ENCODE data around the gene ATOH8.
"Not testable (repeated sequence)": the region's sequence is repeated elsewhere in the genome, so short reads cannot be mapped to it uniquely, and the experiment has no call there.

Gene ATOH8, protein sequence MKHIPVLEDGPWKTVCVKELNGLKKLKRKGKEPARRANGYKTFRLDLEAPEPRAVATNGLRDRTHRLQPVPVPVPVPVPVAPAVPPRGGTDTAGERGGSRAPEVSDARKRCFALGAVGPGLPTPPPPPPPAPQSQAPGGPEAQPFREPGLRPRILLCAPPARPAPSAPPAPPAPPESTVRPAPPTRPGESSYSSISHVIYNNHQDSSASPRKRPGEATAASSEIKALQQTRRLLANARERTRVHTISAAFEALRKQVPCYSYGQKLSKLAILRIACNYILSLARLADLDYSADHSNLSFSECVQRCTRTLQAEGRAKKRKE
- total RNA-seq = 0 to 0.18 (median 0) reads per million in 4 experiments

DNA sequence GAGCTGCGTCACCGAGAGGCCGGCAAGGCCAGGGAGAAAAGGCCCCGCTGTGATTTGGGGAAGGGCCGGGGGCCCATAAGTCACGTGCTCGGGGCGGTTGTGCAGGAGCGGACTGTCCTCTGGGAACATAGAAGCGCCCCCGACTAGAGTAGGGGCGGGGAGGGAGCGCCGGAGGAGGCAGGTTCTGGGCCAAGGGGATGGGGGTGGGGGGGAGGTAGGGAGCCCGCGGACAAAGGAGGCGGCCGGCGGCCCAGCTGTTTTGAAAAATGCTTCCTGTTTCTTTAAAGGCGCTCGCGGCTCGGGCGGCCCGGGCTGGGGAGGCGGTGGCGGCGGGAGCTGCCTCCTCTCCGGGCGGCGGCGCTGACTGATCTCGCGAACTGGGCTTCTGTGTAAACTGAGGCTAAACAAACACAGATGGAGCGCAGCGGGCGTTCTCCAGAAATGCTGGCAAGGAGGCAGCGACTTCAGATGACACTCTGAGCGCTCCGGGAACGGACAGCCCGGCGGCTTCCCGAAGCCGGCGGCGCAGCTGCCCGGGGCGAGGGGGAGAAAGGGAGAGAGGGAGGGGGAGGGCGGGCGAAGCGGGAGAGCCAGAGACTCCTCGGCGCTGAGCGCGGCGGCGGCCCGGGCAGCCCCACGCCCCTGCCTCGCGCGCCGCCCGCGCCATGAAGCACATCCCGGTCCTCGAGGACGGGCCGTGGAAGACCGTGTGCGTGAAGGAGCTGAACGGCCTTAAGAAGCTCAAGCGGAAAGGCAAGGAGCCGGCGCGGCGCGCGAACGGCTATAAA is at the start of gene ATOH8:
TSS of gene ATOH8 (plus strand) at position 467 of the 788 bp plus-strand sequence. CDS start at position 666, 199 bp downstream.
- DNase-seq = no peak

DNA sequence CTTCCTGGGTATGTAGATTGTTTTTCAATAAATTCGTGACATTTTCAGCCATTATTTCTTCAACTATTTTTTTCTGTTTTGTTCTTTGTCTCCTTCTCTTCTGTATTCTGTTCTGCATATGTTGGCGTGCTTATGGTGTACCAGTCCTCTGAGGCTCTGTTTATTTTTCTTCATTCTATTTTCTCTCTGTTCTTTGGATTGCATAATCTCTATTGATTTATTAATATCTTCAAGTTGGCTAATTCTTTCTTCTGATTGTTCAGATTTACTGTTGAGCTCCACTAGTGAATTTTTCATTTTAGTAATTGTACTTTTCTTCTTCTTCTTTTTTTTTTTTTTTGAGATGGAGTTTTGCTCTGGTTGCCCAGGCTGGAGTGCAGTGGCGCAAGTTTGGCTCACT is 49.8 kb upstream of the ATOH8 start:
- no peak for DNase-seq

DNA sequence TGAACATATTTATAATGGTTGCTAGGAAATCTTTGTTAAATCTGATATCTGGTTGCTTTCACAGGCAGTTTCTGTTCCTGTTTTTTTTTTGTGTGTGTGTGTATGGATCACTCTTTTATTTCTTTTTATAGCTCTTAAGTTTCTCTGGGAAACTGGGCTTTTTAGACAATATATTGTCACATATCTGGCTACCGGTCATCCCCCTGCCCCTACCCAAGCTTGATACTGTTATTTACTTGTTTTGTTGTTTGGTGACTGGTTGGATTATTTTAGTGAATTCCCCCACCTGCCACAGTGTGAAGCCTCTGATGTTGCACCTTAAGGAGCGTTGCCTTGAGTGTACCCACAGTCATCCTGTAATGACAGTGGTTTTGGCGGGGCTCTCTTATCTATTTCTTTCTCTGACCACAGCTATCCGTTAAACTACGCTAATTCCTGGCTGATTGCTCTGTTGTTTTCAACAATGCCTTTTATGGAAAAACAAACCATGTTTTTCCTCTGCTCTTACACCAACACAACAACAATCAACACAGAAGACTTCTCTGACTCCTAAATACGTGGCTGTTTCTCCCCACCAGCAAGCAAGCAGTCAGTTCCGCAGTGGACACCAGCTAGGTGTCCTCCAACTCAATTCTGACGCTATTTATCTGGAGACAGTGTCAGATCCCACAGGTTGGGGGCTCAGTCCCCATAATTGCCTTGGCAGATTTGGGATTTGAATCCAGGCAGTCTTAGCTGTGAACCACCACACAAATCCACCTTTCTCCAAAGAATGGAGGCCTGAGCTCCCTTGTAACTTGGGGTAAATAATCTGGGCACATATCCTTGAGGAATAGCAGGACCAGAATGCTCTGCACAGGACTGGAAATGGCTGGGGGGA is 48.8 kb upstream of the ATOH8 start:
- no peak for DNase-seq

DNA sequence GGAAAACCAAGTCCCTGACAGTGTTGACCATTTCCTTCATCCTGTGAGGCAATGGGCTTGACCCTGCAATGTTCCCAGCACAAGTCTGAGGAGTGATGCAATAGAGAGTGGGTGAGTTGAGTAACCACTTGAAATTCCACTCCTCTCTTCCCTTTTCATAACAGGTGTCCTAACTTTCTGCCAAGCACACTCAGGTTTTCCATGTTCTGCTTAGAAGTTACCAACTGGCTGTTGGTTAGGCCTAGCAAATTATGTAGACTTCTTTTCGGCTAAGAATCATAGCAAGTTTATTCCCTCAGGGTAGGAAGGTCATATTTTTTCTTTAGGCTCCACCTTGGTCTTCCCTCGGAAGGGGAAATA is 48.1 kb upstream of the ATOH8 start:
- no peak for DNase-seq

DNA sequence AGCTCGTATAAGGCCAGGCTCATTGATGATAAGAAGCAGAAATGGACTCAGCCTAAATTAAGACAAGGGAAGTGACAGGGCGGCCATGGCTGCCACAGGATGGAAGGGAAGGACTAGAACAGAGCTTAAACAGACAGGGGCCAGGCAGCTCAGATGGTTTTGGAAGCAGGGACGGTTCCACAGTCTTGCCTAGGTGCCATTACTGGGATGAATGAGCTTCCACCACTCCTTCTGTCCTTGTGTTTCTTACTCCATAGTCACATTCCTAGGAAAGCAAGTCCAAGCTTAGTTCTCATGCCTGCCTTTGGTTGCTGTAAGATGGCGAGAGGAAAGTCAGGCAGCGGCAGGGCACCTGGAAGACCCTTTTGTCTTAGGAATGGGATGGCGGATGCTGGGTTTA is 47.7 kb upstream of the ATOH8 start:
- no peak for DNase-seq

DNA sequence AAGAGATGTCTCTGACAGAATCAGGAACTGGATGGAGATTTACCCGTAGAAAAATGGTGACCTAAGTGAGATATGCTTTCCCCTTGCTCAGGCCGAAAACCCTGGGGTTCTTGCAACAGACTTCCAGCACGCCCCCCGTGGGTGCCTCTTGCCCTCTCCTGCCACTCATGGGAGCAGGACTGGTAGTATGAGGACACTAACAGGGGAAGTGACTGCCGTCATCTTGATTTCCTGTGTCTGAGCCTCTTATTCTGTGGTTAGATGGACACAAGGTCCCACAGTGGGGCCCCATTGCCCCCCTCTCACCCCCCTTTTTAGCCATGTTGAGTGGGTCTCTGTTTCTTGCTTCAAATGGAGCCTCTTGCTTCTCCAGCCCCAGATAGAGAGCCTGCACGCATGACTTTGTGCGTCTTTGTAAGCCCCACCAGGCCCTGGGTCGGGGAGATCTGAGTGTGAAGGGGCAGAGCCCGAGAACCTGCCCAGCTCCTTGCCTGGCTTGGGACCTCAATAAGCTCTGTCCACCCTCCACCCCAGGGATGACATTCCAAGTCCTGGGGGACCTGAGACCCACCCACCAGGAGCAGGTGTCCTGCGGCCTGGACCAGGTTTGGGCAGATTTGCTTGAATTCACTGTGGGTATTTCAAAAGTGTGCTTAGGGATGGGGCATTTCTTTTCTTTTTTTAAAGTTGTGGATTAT is 47.0 kb upstream of the ATOH8 start:
- no peak for DNase-seq

DNA sequence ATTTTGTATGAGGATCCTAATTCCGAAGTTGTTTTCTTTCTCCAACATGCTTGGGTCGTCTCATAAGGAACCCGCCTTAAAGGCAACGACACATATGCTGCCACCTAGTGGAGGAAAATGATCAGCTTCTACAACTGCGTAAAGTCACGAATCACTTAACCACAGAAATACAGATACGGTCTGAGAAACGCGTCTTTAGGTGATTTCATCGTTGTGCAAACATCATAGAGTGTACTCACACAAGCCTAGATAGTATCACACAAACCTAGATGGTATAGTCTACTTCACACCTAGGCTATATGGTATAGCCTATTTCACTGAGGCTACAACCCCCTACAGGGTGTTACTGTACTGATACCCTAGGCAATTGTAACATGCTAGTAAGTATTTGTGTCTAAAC is 46.5 kb upstream of the ATOH8 start:
- peak; percentile 15 for DNase-seq

DNA sequence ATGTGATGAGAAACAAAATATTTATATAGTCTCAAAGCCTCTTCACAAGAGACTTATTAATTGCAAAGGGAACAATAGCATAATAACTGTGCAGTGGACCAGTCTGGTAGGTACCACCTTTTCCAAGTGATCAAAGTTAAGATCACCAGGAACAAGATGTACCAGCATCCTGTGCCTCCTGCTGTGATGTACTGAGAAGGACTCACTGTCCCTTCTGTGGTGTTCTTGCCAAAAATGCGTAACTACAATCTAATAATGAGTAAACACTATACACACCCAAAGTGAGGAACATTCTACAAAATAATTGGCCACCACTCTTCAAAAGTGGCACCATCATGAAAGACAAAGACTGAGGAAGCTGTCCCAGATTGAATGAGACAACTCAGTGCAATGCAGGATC is 45.1 kb upstream of the ATOH8 start:
- DNase-seq = no peak

DNA sequence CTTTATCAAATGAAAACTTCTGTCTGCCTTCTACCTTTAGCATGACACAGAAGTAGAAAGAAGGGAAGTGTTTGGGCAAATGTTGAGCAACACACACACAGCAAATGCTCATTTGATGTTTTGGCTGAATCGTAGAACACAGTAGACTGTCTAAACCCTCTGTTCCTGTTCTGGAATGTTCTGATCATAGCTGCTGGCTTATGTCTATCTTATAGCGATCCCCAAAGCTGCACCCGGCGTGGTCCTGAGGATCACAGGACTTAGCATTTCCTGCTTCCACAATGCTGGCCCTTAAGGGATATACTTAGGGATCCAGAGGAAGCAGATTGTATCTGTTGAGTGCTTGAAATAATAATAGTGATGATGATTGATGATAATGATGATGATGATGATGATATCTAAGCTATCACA is 44.4 kb upstream of the ATOH8 start:
- no peak for DNase-seq

DNA sequence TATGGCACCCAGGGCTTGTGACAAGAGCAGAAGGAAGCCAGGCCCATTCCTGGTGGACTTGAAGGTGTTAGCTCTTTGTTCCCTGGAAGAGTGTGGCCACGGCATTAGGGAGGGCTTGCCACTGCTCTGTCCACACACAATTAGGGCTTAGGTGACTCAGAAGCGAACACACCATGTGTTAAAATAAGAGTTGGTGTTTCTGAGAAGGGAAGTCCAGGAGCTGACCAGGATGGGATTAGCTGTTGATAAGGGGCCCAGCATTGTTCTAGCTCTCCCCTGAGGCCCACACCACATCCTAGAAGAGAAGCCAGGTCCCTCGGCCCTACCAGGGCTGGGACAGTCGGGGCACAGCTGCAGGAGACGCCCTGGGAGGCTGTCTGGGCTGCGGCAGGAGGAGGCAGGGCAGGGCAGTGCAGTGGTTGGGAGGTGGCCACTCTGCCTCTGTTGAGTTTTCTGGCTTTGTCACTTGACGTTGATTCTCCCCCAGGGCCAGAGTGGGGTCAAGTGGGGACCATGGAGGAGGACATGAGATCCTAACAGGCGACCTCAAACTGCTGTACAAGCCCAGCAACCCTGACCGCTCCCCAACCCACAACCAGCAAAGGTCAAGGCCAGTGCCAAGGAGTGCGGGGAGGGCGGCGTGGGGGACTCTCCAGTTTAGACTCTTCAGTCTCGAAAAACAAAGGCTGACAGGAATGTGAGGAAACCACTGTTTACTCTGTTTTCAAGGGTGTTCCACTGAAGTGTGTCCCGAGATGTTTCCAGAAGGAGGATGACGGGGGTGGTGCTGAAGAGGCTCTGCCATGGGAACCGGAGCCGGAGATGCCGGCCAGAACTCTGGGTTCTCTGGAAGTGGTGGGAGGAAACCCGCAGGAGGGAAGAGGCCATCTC is 42.9 kb upstream of the ATOH8 start:
- DNase-seq = no peak

DNA sequence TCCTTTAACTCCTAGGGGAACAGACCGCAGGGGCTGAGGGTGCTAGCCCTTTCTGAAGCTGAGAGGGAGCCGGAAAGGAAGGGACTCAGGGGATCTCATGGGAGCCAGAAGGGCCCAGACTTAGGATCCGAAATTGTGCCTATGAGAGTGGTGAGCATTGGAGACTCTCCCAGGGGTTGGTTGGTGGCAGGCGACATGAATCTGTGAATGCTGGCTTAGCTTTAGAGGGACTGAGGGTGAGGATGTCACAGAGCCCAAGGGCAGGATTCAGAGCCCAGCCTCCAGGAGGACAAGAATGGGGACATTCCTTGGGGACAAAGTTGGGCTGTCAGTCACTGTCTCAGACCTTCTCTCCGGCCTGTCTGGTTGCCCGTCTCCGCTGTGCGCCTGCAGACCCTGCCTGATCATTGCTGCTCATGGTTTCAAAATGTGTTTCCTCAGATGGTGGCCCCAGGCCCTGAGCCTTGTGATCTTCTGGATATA is 42.2 kb upstream of the ATOH8 start:
- DNase-seq = no peak

DNA sequence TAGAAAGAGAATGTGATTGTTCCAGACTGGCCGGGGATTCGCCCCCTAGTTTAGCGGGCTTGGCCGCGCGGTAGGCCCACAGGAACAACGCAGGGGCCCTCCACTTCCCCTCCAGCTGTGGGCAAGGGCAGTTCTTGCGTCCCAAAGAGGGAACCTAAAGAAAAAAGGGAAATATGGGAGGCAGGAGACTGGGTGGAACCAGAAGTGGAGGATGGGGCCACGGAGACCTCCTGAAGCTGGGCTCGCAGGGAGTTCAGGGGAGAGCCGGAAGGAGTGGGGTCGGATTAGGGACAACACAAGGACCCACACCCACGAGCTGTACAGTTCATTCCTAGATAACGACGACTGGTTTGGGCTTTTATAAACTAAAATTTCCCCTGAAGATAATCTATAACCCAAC is 41.5 kb upstream of the ATOH8 start:
- DNase-seq = no peak

DNA sequence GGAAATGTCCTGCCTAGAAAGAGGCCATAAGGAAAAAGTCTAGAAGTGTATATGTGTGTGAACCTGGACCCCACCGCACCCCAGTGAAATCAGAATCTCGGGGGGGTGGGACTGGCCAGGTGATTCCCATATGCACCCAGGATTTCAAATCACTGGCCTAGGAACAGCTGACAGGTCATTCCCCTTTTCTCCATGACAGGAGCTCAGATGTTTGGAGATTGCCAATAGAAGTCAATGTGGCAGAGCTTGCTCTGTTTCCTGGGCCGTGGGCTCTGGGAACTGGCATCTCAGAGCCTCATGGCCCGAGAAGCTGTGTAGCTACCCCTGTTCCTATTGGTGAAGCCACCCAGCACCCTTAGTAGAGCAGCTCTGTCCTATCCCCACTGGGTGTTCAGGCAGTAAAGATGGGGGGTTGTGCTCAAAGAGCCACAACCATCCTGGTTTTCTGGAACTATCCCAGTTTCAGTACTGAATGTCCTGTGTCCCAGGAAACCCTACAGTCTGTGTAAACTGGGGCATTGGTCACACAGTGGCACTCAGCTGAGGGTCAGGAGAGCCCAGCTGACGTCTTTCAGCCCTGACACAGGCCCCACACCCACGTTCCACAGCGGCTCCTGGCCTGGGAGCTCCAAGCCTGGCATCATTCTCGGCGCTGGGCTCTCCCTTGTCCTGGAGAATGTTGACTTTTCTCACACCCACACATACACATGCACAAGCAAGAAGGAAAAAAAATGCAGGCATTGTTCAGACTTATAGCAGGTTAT is 40.8 kb upstream of the ATOH8 start:
- DNase-seq = no peak

DNA sequence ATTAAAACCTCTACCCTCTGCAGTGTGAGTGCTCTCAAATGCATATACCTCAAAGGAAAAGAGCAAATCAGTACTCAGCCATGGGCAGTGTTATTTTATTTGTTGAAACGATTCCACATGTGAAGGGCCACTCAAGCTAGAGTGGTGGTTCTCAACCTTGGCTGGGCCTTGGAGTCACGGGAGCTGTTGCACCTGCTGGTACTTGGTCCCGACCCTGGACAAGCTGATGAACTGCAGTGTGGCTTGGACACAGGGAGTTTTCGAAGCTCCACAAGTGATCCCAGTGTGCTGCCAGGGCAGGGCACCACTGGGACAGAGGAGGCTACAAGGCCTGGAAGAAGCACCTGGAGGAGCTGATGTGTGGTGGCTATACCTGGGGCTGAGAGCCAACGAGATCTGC is 40.0 kb upstream of the ATOH8 start:
- no peak for DNase-seq

DNA sequence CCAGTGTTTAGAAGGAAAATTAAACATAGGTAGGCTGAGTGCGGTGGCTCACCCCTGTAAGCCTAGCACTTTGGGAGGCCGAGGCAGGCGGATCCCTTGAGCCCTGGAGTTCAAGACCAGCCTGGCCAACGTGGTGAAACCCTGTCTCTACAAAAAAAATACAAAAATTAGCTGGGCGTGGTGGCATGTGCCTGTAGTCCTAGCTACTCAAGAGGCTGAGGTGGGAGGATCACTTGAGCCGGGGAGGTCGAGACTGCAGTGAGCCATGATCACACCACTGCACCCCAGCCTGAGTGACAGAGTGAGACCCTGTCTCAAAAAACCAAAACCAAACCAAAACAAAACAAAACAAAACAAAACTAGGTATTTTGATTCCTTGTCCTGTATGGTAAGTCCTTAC is 39.4 kb upstream of the ATOH8 start:
- DNase-seq = not testable (repeated sequence)

DNA sequence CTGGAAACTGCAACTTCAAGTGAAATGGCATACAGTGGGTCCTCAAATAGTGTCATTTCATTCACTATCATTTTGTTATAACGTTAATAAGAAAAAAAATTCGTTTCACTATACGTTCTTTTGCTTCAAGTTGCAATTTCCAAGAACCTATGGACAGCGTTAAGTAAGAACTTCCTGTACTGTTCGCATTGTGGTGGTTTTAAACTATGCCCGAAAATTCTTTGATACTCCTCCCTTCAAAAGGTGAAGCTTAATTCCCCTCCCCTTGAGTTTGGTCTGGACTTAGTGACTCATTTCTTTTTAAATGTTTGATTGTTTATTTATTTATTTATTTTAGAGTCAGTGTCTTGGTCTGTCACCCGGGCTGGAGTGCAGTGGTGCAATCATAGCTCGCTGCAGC is 39.0 kb upstream of the ATOH8 start:
- DNase-seq = no peak

DNA sequence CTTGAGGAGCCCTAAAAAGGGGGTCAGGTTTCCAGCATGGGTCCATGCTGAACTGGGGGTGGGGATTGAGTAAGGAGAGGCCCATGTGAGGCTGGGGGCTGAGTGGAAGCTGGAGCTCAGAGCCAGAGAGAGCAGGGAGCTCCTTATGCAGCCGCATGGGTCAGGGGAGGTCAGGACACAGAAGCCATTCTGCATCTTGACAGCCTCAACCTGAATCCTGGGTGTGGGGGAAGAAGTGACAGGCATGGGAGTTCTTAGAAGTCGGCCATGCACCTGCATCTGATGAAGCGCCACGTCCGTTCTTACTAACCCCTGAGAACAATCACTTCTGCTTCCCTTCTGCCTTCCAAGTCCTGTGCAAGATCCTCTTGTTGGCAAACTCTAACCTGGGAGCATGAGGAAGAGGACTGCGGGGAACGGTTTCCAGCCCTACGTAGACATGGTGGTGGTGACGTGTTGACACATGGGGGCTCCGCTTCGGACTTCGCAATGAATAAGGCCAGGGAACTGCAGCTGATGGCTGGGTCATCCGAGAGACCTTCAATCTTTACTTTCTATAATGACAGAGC is 37.4 kb upstream of the ATOH8 start:
- DNase-seq = no peak

DNA sequence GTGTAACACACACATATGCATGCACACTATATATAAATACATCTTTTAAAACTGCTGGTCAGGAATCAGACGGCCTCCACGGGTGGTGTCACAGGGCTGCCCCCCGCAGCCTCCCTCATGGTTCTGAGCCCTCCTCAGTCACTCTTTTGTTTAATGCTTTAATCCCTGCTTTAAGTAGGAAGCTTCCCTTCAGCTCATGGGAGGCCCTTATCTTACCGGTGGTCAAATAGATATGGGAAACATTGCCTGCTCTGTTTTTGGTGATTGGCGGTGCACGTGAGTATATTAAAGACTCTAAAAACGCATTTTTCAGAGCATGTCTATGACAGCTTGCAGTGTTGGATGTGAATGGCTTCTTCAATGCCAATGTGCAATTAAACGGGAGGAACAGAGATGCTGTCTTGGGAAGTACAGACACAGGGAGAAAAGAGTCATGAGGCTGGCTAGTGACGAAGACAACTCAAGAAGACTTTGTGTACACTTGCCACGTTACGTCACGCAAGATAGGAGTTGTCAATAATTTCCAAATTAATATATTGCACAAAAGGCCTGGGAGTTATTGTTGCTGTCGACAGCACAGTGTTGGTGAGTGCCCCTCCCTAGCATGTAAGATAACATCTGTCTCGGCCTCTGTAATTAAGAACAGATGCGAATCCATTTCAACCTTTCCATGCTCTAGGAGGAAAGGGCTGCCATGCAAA is 36.3 kb upstream of the ATOH8 start:
- no peak for DNase-seq

DNA sequence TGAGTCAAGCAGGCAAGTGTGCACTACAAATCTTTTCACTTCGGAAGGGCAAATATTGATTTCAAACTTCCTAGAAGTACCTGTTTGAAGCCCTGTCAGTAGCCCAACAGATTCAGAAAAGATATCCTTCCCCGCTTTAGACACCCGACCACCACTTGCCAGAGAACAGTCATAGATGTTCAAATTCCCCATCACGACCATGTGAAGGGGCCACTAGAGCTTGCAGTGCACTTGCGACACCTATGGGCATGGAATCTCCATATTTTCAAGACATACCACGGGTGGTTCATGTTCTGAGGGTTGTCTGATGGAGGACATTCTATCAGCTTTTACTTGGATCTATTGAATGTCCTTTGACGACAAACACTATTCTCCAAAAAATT is 35.8 kb upstream of the ATOH8 start:
- DNase-seq = no peak
